NCI-H2107 treated with DMSO at 0.1 percent for 48 hours (cell line): ENCODE data around the gene NPPB.

Experiments
- DNase-seq: peaks from one replicate; lab custom pipeline; 2025; ENCODE audit not compliant: unreplicated experiment; lab: John Stamatoyannopoulos, UW

The NPPB gene

GRCh38 chr1:11858968-11859871, 475 bp upstream of the NPPB start:
- DNase-seq, result no peak

GRCh38 chr1:11858158-11858557, 587 bp downstream of the NPPB start:
- no peak for DNase-seq

GRCh38 chr1:11857164-11857851, 1.4 kb downstream of the NPPB start:
- DNase-seq, result no peak

GRCh38 chr1:11856698-11857097, 2.0 kb downstream of the NPPB start:
- no peak for DNase-seq

- DNase-seq, result no peak
Observed at GRCh38 chr1:11855430-11855829, 3.3 kb downstream of the NPPB start.

DNA sequence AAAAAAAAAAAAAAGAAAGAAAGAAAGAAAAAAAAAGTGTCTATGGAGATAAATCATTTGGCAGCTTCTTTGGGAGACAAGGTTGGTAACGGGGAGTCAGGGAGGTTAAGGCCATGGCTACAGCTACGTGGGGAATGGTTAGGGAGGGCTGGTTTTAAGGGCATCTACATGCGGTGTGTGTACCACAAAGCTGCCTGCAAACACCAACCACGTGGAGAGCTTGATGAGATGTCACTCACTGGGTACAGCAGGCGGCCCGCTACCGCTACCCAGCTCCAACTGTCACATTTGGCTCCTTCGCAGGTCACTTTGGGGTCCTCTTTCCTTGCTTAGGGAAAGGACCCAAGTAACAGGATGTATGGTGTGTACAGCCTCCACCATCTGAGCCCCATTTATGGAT, 4.2 kb downstream of the NPPB start:
- no peak for DNase-seq

- DNase-seq, result no peak
Observed at GRCh38 chr1:11851180-11851579, 7.6 kb downstream of the NPPB start.

- DNase-seq, result no peak
Observed at GRCh38 chr1:11850156-11850555, 8.6 kb downstream of the NPPB start.

GRCh38 chr1:11848373-11848700, 10.4 kb downstream of the NPPB start:
- no peak for DNase-seq

GRCh38 chr1:11847667-11848372, 10.9 kb downstream of the NPPB start, which contains the start of gene NPPA:
Gene NPPA (minus strand): TSS chr1:11847783. CDS start chr1:11847684, 99 bp downstream.
- peak; percentile 88 for DNase-seq

GRCh38 chr1:11845641-11846335, 13.0 kb downstream of the NPPB start:
- no peak for DNase-seq

DNA sequence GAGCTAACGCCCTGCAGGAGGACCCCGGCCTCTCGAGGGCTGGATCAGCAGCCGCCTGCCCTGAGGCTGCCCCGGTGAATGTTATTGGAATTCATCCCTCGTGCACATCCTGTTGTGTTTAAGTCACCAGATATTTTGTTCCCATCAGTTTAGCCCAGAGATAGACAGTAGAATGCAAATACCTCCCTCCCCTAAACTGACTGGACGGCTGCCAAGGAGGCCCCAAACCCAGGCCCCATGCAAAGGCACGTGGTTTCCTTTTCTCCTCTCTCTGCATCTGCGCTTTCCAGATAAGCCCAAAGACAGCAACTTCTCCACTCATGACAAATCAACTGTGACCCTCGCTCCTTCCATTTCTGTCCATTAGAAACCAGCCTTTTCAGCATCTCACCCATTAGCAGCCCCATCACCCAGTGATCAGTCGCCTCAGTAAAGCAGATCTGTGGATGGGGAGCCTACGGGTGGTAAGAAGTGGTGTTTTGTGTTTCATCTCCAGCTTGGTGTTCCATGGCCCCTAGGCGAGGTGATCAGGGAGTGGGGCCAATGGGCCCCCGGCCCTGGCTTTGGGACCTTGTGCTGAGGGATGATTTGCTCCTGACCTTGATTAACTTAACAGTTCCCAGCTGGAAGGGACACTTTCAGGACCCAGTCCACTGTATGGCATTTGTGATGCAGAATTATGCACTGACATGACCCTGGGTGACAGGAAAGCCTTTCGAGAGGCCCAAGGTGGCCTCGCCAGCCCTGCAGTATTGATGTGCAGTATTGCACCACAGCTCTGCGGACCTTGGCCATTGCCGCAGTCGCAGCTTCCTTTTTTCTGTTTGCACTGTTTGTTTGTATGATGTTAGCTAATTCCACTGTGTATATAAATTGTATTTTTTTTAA, 16.3 kb downstream of the NPPB start:
- DNase-seq, result no peak

DNA sequence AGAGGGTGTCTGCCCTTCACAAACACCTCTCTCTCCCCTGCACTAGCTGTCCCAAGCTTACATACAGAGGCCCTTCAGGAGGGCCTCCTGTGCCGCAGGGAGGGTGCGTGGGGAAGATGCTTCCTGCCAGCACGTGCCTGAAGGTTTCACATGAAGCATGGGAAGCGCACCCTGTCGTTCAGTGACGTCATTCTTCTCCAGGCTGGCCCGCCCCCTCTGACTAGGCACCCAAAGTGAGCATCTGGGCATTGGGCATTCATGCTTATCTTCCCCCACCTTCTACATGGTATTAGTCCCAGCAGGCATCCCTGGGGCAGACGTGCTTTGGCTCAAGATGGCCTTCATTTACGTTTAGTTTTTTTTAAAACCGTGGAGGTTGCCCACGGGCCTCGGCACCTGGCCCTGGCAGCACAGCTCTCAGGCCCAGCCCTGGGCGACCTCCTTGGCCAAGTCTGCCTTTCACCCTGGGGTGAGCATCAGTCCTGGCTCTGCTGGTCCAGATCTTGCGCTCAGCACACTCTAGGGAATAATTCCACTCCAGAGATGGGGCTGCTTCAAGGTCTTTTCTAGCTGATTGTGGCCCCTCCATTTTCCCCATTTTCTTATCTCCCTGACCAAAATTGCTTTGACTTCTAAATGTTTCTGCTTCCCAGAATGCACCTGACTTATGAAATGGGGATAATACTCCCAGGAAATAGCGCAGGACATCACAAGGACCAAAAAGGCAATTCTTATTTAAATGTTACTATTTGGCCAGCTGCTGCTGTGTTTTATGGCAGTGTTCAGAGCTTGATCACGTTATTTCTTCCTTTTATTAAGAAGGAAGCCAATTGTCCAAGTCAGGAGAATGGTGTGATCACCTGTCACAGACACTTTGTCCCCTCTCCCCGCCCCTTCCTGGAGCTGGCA, 17.2 kb downstream of the NPPB start:
- DNase-seq, result no peak

- DNase-seq, result no peak
Observed at GRCh38 chr1:11839727-11840705, 18.7 kb downstream of the NPPB start.

GRCh38 chr1:11838349-11839272, 20.1 kb downstream of the NPPB start:
- DNase-seq, result peak; percentile 42

DNA sequence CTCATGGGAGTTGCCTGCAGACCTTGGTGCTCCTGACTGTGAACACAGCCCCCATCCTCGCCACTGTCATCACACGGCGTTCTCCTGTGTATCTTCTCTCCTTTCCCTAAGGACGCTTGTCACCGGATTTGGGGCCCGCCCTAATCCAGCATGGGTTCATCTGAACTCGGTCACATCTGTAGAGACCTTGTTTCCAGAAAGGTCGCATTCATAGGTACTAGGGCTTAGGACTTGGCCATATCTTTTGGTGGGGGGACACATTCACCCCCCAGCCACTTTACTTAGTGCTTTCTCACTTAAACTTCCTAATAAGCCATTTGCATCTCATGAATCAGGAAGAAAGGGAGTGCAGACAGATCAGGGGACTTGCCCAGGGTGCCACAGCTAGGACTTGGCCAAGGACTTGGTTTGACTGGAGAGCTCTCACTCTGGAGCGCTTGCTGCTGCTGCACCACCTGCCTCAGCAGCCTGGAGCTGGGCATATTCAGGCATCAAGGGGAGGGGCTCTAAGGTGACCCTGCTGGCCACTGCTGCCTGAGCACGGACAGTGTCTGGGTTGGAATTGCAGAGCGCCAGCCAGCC, 20.9 kb downstream of the NPPB start:
- no peak for DNase-seq
